GM19023 (cell line): ENCODE measurements around the gene EXOC3L2.
"Not testable (repeated sequence)": the region's sequence is repeated elsewhere in the genome, so short reads cannot be mapped to it uniquely, and the experiment has no call there.

Source experiments
- ATAC-seq: cut with Tn5 transposase; IDR thresholded peaks from one replicate; pipeline ENCODE4 v1.9.1; 2021; ENCODE audit warnings: mild to moderate bottlenecking, moderate library complexity; ENCODE audit not compliant: unreplicated experiment

Gene EXOC3L2

DNA sequence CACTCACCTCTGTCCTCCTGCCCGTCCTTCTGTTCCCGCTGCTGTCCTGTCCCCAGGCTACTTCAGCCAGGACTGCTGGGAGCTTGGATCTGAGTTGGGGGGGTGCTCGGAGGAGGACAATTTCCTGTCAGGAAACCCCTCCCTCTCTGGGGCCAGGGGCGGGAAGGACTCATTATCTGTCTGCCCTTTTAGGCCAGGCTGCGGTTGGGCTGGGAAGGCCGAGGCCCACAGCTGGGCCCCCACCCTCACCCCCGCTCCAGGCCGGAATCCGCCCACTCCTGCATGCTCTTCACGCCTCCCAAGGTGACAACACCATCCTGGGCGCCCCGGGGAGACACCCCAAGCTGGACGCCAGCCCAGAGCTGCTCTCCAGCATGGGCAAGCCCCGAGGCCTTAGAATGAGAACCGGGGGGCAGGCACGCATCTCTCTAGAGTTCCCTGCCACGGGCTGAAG is at the start of gene EXOC3L2:
Gene EXOC3L2 (minus strand): TSS at position 74 of the 454 bp plus-strand sequence. CDS start 6,362 bp downstream, outside the sequence.
- no peak for ATAC-seq

DNA sequence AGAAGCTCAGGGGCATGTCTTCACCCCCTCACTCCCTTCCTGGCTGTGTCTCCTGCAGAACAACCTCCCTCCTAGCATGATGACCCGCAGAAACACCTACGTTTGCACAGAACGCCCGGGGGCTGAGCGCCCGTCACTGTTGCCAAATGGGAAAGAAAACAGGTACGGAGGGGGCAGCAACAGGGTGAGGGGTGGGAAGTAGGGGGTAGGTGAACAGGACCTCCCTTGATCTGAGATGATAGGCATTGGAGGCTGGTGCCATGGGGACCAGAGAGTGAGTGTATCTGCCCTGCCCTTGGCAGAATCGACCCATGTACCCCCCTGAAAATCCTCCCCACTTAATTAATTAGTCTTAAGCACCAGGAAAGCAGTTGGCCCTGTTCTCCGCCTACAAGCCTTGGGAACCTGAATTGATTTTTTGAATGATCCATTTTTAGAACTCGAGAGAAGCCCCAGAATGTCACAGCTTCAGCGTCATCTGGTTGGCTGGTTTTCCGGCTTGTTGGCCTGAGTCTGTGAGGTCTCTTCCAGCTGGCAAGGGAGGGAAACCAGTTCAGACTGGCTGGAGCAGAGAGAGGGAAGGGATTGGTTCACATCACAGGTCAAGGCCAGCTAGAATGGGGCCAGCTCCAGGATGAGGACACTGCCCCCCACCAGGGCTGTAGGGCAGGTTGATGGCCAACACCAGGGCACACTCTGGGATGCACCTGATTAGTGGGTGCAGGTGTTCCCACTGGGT is 49.3 kb upstream of the EXOC3L2 start:
- ATAC-seq, result no peak

- no peak for ATAC-seq
Observed at GRCh38 chr19:45293682-45294081, 48.5 kb upstream of the EXOC3L2 start.

- ATAC-seq, result no peak
Observed at GRCh38 chr19:45291834-45292233, 46.6 kb upstream of the EXOC3L2 start.

- no peak for ATAC-seq
Observed at GRCh38 chr19:45290381-45290931, 45.2 kb upstream of the EXOC3L2 start.

- no peak for ATAC-seq
Observed at GRCh38 chr19:45283443-45284033, 38.3 kb upstream of the EXOC3L2 start.

GRCh38 chr19:45280471-45280961 is 35.3 kb upstream of the EXOC3L2 start:
- no peak for ATAC-seq

- ATAC-seq, result no peak
Observed at GRCh38 chr19:45279587-45280192, 34.5 kb upstream of the EXOC3L2 start.

- ATAC-seq, result no peak
Observed at GRCh38 chr19:45278087-45278486, 32.9 kb upstream of the EXOC3L2 start.

DNA sequence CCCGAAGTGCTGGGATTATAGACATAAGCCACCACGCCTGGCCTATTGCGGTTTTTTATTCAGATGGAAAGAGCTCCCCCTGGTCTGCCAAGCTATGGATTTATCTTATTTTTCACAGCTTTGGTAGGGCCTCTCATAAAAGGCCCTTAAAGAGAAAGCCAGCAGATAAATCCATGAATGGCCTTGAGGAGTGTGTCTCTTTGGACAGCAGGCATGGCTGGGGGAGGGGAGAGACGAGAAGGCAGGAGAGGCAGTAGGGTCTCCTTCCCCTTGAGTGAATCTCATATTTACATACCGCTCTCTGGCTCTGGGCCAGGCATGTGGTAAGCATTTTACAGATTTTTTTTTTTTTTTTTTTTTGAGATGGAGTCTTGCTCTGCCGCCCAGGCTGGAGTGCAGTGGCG is 31.1 kb upstream of the EXOC3L2 start:
- ATAC-seq, result no peak

- no peak for ATAC-seq
Observed at GRCh38 chr19:45275370-45275971, 30.3 kb upstream of the EXOC3L2 start.

- ATAC-seq, result no peak
Observed at GRCh38 chr19:45273521-45273855, 28.3 kb upstream of the EXOC3L2 start.

- no peak for ATAC-seq
Observed at GRCh38 chr19:45271735-45272108, 26.5 kb upstream of the EXOC3L2 start.

GRCh38 chr19:45271098-45271734 is 26.0 kb upstream of the EXOC3L2 start:
- no peak for ATAC-seq

GRCh38 chr19:45269939-45270338 is 24.7 kb upstream of the EXOC3L2 start:
- not testable (repeated sequence) for ATAC-seq

DNA sequence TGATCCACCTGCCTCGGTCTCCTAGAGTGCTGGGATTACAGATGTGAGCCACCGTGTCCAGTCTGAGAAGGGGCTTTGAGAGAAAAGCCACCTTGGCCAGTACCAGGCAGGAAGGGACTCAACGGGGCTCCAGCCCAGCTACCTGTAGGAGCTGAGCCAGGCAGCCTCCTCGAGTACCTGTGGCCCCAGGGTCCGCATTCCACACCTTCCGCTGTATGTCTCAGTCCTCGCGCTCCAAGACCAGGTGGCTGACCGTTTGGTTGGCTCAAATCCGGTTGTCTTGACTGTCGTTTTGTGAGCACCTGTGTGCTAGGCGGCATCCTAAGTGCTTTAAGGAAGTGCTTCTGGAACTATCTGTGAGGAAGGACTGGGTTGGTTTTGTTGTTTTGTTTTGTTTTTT is 22.1 kb upstream of the EXOC3L2 start:
- ATAC-seq, result no peak

DNA sequence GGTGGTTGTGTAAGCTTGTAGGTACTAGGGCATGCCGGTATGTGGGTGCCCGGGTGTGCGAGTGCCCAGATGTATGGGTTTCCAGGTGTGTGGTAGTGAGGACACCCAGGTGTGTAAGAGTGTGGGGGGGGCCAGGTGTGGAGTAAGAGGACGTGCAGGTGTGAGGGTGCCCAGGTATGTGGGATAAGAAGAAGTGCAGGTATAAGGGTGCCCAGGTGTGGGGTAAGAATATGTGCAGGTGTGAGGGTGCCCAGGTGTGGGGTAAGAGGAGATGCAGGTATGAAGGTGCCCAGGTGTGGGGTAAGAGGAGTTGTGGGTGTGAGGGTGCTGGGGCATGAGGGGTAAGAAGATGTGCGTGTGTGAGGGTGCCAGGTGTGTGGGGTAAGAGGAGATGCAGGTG is 20.2 kb upstream of the EXOC3L2 start:
- no peak for ATAC-seq

DNA sequence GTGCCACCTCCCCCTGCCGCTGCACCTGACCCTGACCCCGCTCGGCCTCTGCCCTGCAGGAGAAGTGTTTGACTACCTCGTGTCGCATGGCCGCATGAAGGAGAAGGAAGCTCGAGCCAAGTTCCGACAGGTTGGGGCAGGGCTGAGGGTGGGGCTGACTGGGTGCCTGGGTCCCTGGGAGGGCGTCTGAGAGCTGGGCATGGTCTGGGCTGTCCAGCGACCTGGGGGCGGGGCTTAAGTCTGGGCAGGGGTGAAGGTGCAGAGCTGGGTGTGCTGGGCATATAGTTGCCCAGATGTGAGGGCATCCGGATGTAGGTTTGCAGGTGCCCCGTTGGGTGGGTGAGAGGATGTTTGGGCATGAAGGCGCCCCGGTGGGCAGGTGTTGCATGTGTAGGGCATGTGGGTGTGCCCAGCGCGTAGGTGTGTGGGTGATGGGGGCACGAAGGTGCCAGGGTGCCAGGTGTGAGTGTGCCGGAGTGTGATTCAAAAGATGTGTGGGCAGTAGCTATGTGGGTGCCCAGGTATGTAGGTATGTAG is 19.6 kb upstream of the EXOC3L2 start:
- ATAC-seq, result no peak

DNA sequence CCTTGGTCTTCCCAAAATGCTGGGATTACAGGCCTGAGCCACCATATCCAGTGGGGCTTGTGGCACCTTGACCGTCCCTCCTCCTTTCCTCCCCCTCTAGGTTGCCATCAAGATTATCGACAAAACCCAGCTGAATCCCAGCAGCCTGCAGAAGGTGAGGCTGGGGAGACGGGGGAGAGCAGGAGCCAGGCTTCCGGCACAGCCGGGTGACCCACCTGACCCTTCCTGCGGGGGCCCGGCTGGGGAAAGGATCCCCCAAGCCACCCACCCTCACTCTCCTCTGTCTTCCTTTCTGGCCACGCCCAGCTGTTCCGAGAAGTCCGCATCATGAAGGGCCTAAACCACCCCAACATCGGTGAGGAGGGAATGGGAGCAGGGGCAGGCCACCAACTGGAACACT is 17.8 kb upstream of the EXOC3L2 start:
- no peak for ATAC-seq

GRCh38 chr19:45262570-45262969 is 17.4 kb upstream of the EXOC3L2 start:
- ATAC-seq, result no peak

GRCh38 chr19:45258862-45259261 is 13.7 kb upstream of the EXOC3L2 start:
- no peak for ATAC-seq
